Fibroblast of peridontal ligament (primary cell): ENCODE measurements around the gene TLN1.

Experiments used
- DNase-seq: peaks from one replicate; pipeline ENCODE4 v3.0.0-alpha.2; 2010; ENCODE audit errors: extremely low read depth

The TLN1 gene, protein sequence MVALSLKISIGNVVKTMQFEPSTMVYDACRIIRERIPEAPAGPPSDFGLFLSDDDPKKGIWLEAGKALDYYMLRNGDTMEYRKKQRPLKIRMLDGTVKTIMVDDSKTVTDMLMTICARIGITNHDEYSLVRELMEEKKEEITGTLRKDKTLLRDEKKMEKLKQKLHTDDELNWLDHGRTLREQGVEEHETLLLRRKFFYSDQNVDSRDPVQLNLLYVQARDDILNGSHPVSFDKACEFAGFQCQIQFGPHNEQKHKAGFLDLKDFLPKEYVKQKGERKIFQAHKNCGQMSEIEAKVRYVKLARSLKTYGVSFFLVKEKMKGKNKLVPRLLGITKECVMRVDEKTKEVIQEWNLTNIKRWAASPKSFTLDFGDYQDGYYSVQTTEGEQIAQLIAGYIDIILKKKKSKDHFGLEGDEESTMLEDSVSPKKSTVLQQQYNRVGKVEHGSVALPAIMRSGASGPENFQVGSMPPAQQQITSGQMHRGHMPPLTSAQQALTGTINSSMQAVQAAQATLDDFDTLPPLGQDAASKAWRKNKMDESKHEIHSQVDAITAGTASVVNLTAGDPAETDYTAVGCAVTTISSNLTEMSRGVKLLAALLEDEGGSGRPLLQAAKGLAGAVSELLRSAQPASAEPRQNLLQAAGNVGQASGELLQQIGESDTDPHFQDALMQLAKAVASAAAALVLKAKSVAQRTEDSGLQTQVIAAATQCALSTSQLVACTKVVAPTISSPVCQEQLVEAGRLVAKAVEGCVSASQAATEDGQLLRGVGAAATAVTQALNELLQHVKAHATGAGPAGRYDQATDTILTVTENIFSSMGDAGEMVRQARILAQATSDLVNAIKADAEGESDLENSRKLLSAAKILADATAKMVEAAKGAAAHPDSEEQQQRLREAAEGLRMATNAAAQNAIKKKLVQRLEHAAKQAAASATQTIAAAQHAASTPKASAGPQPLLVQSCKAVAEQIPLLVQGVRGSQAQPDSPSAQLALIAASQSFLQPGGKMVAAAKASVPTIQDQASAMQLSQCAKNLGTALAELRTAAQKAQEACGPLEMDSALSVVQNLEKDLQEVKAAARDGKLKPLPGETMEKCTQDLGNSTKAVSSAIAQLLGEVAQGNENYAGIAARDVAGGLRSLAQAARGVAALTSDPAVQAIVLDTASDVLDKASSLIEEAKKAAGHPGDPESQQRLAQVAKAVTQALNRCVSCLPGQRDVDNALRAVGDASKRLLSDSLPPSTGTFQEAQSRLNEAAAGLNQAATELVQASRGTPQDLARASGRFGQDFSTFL (N-terminal part only)

DNA sequence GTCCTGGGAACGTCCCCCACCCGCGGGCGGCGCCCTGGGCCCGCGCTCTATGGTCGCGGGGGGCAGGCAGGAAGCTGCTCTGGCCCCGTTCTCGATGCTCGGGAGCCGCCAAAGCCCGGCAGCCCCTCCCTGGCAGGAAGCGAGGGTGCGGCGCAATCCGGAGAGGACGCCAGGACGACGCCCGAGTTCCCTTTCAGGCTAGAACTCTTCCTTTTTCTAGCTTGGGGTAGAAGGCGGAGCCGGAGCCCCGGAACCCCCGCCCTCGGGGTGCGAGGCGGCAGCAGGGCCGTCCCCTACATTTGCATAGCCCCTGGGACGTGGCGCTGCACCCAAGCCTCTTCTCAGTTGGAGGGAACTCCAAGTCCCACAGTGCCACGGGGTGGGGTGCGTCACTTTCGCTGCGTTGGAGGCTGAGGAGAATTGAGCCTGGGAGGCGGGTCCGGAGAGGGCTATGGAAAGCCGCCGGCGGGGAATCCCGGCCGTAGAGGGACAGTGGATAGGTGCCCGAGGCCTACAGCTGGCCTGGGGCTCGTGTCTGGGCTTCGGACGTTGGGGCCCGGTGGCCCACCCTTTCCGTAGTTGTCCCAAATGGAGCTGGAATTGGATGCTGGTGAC lies at the start of gene TLN1, which contains the start of gene CREB3:
Gene TLN1 (minus strand): TSS at position 11 of the 615 bp plus-strand sequence. CDS start 6,501 bp downstream, outside the sequence.
Gene CREB3 (plus strand): TSS at position 482 of the 615 bp plus-strand sequence. CDS start 107 bp downstream, at position 589.
- DNase-seq = peak; percentile 99

GRCh38 chr9:35781066-35781465 lies 49.1 kb upstream of the TLN1 start:
- DNase-seq = no peak

- DNase-seq = no peak
Observed at GRCh38 chr9:35778496-35778895, 46.5 kb upstream of the TLN1 start.

- no peak for DNase-seq
Observed at GRCh38 chr9:35776018-35776417, 44.0 kb upstream of the TLN1 start.

GRCh38 chr9:35774907-35775635 lies 43.1 kb upstream of the TLN1 start:
- DNase-seq = no peak

GRCh38 chr9:35771943-35772342 lies 39.9 kb upstream of the TLN1 start:
- no peak for DNase-seq

DNA sequence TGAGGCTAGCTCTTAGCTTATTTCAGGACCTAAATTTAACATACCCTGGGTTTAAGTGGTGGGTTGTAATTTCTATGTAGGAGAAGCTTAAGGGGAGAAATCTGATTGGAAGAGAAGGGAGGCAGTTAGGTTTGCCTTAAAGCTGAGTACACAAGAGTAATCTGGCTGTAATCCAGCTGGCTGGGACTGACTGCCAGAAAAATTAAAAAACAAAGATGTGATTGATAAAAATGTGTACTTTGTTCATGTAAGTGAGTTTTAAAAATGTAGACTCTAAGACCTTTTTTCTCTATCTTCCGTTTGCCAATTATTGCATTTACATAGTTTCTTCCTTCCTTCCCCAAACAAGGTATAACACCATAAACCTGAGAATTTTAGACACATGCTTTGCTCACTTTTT lies 39.5 kb upstream of the TLN1 start:
- DNase-seq = no peak

- DNase-seq = no peak
Observed at GRCh38 chr9:35771075-35771433, 39.1 kb upstream of the TLN1 start.

- no peak for DNase-seq
Observed at GRCh38 chr9:35769763-35770162, 37.8 kb upstream of the TLN1 start.

- no peak for DNase-seq
Observed at GRCh38 chr9:35767458-35767857, 35.5 kb upstream of the TLN1 start.

- no peak for DNase-seq
Observed at GRCh38 chr9:35766997-35767396, 35.0 kb upstream of the TLN1 start.

- DNase-seq = no peak
Observed at GRCh38 chr9:35763803-35764202, 31.8 kb upstream of the TLN1 start.

DNA sequence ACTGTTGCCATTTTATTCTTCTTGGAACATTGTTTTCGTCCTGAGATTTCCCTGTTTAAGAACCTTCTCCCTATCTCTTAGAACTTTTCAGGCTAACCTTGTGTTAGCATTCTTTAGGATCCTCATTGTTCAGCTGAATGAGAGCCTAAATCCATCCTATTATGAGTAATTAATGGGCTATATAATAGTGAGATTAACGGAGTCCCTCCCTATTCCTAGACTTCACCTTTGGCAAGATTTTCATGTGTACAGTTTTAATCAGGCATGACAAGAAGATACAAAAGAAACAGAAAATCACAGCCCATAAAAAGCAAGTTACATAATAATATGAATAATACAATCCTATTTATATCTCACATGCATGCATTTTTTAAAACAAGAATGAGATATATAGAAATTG lies 31.2 kb upstream of the TLN1 start:
- DNase-seq = no peak

GRCh38 chr9:35760651-35761050 lies 28.7 kb upstream of the TLN1 start:
- DNase-seq = peak; percentile 41

GRCh38 chr9:35759795-35760194 lies 27.8 kb upstream of the TLN1 start:
- no peak for DNase-seq

GRCh38 chr9:35758475-35759050 lies 26.6 kb upstream of the TLN1 start:
- DNase-seq = peak; percentile 45

DNA sequence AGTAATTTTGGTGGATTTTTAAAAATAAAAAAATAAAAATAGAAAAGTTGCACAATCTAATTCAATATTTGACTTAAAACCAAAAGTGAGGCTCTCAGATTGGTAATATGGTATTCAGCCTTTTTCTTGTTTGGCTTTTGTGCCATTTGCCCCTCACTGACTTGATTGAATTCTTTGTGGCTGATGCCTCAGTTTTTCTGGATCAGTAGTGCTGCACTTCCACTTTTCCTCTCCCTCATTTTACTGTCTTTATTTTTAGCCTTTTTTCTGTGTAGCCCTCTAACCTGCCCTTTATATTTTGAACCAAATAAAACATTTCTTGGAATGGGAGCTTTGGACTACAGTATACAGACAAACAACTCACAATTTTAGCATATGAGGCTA lies 25.9 kb upstream of the TLN1 start:
- DNase-seq = peak; percentile 21

- DNase-seq = no peak
Observed at GRCh38 chr9:35757226-35757891, 25.4 kb upstream of the TLN1 start.

DNA sequence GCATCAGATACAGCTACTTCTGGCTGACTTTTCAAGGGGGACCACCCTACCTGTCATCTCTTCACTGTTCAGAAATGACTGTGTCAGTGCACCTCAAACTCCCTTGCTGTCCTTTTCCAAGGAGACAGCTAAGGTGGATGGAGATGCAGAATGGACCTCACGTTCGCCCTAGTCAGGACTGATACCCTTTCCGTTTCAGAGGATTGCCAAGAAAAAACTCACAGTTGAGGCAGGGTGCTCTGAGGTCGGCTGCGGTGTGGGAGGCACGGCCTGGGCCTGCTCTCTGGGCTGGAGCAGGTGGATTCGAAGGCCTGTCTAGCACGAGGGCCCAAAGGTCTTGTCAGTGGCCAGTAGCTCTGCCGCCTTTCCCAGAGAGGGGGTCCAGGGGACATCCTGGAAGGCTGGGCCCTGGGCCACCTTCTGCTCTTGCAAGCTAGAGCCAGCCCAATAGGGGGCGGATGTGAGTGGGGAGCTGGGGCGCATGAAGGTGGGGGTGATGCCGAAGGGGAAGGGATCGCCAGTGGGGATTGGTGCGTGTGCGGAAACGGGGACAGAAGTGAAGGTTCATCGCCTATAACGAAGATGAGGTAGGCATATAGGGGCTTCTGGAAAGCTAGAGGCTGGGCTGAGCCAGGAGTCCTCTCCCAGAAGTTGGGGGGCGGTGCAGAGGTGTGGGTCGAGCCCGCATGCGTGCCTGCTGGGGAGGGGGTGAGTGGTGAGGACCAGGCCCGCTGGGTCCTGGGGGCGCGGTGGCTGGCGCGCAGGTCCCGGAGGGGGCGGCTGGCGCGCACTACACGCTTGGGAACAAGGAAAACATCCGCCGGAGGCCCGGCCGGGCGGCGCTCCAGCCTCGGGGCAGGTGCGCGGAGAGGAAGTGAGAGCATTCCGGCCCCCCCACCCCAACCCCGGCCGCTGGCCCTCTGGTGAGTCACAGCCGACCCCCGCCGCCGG lies 24.6 kb upstream of the TLN1 start:
- no peak for DNase-seq
